ENCODE data around the gene CFAP90. TPM values are rescaled to one million over a fixed set of nuclear protein-coding genes. Genes with fewer than 3 reads are reported as not detected.

CFAP90 gene
- total and polyA plus RNA-seq, 4 donors: 13.0 to 29.8 (median 15.6) TPM

- peak within 1 kb of the TSS; percentile 99 for H3K4me3 ChIP-seq
- peaks cover 0 to 21% (median 9%) of the 10 kb centered on the region in 5 donors for H3K4me1 ChIP-seq (ENCODE audit: control insufficient read depth in 5 of 5, insufficient read depth in 5 of 5, low read length in 5 of 5)
- DNase-seq: peak; percentile 92 to 96 (median 94)
- peak within 1 kb of the TSS; percentile 57 to 66 for H3K9ac ChIP-seq (ENCODE audit: insufficient read depth in 1 of 2, low read length in 2 of 2)
- H3K27me3 ChIP-seq (ENCODE audit: control insufficient read depth in 3 of 3, insufficient read depth in 3 of 3, low read length in 2 of 3): no peaks in the 10 kb centered on the region
- 0 to 1% methylated on average over 83 of the region's 83 CpGs for WGBS, 2 donors
- H3K9me3 ChIP-seq (ENCODE audit: control insufficient read depth in 4 of 4, insufficient read depth in 3 of 4, low read length in 3 of 4): no peaks in the 10 kb centered on the region
- TF ChIP-seq, protein P1, sequence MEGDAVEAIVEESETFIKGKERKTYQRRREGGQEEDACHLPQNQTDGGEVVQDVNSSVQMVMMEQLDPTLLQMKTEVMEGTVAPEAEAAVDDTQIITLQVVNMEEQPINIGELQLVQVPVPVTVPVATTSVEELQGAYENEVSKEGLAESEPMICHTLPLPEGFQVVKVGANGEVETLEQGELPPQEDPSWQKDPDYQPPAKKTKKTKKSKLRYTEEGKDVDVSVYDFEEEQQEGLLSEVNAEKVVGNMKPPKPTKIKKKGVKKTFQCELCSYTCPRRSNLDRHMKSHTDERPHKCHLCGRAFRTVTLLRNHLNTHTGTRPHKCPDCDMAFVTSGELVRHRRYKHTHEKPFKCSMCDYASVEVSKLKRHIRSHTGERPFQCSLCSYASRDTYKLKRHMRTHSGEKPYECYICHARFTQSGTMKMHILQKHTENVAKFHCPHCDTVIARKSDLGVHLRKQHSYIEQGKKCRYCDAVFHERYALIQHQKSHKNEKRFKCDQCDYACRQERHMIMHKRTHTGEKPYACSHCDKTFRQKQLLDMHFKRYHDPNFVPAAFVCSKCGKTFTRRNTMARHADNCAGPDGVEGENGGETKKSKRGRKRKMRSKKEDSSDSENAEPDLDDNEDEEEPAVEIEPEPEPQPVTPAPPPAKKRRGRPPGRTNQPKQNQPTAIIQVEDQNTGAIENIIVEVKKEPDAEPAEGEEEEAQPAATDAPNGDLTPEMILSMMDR (IDR thresholded peaks at IDR 0.05; ENCODE audit: control extremely low read depth, extremely low read depth): no peak
- peak; percentile 100 for ATAC-seq (ENCODE audit: insufficient read depth, low FRiP score)
- H3K27ac ChIP-seq (ENCODE audit: low read depth in 1 of 2, low read length in 1 of 2): peak within 1 kb of the TSS; percentile 94 to 96
- peaks cover 3 to 13% (median 7%) of the 10 kb centered on the region in 4 donors for H3K36me3 ChIP-seq (ENCODE audit: control insufficient read depth in 4 of 4, insufficient read depth in 4 of 4, low read length in 4 of 4)
Observed at GRCh38 chr5:7868773-7869473, 18.0 kb upstream of the CFAP90 start, which contains the start of the genes FASTKD3 and MTRR. Gene FASTKD3 (minus strand): TSS chr5:7869031. CDS start chr5:7868083, 948 bp downstream. Gene MTRR (plus strand): TSS chr5:7869148. CDS start chr5:7870795, 1,647 bp downstream.

DNA sequence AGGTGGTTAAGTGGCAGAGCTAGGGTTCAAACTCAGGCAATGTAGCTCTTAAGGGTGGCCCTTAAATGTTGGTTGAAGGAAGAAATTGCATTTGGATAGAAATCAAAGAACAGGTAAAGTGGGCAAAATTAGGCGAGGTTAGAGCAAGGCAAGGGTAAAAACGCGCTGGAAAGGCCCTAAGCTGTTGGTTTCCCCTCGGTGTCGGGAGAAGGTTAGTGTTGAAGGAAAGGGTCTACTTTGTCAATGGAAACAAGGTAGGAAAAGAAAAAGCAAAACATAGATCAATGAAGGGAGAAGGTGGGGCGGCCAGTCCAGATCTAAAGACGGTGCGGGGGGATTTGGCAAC lies 17.5 kb upstream of the CFAP90 start:
- peak overlapping the region in 1 of 2 donors; percentile 89 for H3K27ac ChIP-seq (ENCODE audit: low read depth in 1 of 2, low read length in 1 of 2)
- peak overlapping the region in 1 of 2 donors; percentile 66 for H3K9ac ChIP-seq (ENCODE audit: insufficient read depth in 1 of 2, low read length in 2 of 2)
- DNase-seq: no peak
- H3K4me1 ChIP-seq (ENCODE audit: control insufficient read depth in 5 of 5, insufficient read depth in 5 of 5, low read length in 5 of 5): peaks cover 0 to 21% (median 9%) of the 10 kb centered on the region in 5 donors
- peaks cover 3 to 15% (median 7%) of the 10 kb centered on the region in 4 donors for H3K36me3 ChIP-seq (ENCODE audit: control insufficient read depth in 4 of 4, insufficient read depth in 4 of 4, low read length in 4 of 4)
- no peaks in the 10 kb centered on the region for H3K9me3 ChIP-seq (ENCODE audit: control insufficient read depth in 4 of 4, insufficient read depth in 3 of 4, low read length in 3 of 4)
- H3K27me3 ChIP-seq (ENCODE audit: control insufficient read depth in 3 of 3, insufficient read depth in 3 of 3, low read length in 2 of 3): no peaks in the 10 kb centered on the region
- no peak for ATAC-seq (ENCODE audit: insufficient read depth, low FRiP score)
- TF ChIP-seq, protein P1 (IDR thresholded peaks at IDR 0.05; ENCODE audit: control extremely low read depth, extremely low read depth): no peak
- WGBS, 2 donors: 0% methylated on average over 8 of the region's 8 CpGs
- H3K4me3 ChIP-seq: peak overlapping the region; percentile 99

DNA sequence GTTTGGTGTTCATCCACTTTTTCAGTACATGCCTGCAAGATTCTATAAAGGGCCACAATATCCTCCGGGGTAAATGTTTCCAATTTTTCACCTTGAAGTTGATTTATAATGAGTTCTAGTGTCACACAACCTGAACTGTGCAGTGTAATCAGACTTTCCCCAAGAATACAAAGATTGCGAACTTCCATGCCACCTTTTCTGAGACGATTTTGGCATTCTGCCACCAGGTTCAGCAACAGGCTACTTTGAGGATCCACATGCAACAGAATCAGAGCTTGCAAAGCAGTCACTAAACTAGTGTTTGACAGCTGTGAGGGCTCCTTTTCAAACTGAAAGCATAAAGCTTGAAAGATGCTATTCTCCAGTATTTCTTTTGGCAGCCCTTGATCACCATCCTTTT lies 16.3 kb upstream of the CFAP90 start:
- DNase-seq: no peak
- TF ChIP-seq, protein P1 (IDR thresholded peaks at IDR 0.05; ENCODE audit: control extremely low read depth, extremely low read depth): no peak
- H3K27me3 ChIP-seq (ENCODE audit: control insufficient read depth in 3 of 3, insufficient read depth in 3 of 3, low read length in 2 of 3): no peaks in the 10 kb centered on the region
- H3K9me3 ChIP-seq (ENCODE audit: control insufficient read depth in 4 of 4, insufficient read depth in 3 of 4, low read length in 3 of 4): no peaks in the 10 kb centered on the region
- no peak overlapping the region for H3K4me3 ChIP-seq
- H3K36me3 ChIP-seq (ENCODE audit: control insufficient read depth in 4 of 4, insufficient read depth in 4 of 4, low read length in 4 of 4): peaks cover 1 to 15% (median 6%) of the 10 kb centered on the region in 4 donors
- H3K27ac ChIP-seq (ENCODE audit: low read depth in 1 of 2, low read length in 1 of 2): no peak overlapping the region
- peaks cover 0 to 21% (median 9%) of the 10 kb centered on the region in 5 donors for H3K4me1 ChIP-seq (ENCODE audit: control insufficient read depth in 5 of 5, insufficient read depth in 5 of 5, low read length in 5 of 5)
- WGBS, 2 donors: 77 to 80% methylated on average over 3 of the region's 3 CpGs
- ATAC-seq (ENCODE audit: insufficient read depth, low FRiP score): no peak
- H3K9ac ChIP-seq (ENCODE audit: insufficient read depth in 1 of 2, low read length in 2 of 2): no peak overlapping the region

All from lung (tissue), 12 donors.